ENCODE results near the gene P2RX6.

The P2RX6 gene

DNA sequence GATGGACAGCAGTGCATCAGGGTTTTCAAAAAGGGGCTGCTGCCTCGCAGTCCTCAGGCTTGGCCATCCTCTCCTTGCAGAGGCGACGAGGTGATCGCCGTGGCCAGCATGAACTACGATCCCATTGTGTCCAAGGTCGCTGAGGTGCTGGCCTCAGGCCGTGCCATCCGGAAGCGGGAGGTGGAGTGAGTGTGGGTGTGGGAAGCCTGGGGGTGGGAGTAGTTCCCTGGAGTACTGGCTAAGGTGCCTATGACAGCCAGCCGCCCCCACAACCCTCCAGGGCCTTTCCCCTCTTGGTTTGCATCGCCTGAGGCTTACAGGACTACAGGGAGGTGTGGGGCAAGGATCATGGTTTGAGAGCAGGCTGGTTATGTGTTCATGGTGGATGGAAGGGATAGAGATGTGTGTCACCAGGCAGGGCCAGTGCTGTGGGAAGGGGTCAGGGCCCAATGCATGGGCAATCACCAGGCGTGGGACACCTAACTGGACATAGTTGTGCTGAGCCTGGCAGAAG is 35.0 kb upstream of the P2RX6 start:
- no peaks in the 10 kb centered on the region for H4K20me1 ChIP-seq (ENCODE audit: insufficient read depth)
- no peaks in the 10 kb centered on the region for H3K36me3 ChIP-seq (ENCODE audit: insufficient read depth)
- peaks cover 18% of the 10 kb centered on the region for H3K4me1 ChIP-seq (ENCODE audit: low read depth, poor library complexity, severe bottlenecking)
- no peaks in the 10 kb centered on the region for H3K79me2 ChIP-seq (ENCODE audit: insufficient read depth, low read depth)
- H3K27ac ChIP-seq, result no peak overlapping the region
- H3K4me2 ChIP-seq, result no peak overlapping the region
- H2AFZ ChIP-seq (ENCODE audit: low read depth), result no peak overlapping the region
- no peak overlapping the region for H3K9ac ChIP-seq
- peaks cover 22% of the 10 kb centered on the region; the same call in 1 of the 2 replicates for H3K27me3 ChIP-seq (ENCODE audit: insufficient read depth, low read depth)
- no peak overlapping the region for H3K4me3 ChIP-seq (IDR thresholded peaks at IDR 0.05; ENCODE audit: insufficient read depth, low read depth, low read length)
- TF ChIP-seq, protein P1, sequence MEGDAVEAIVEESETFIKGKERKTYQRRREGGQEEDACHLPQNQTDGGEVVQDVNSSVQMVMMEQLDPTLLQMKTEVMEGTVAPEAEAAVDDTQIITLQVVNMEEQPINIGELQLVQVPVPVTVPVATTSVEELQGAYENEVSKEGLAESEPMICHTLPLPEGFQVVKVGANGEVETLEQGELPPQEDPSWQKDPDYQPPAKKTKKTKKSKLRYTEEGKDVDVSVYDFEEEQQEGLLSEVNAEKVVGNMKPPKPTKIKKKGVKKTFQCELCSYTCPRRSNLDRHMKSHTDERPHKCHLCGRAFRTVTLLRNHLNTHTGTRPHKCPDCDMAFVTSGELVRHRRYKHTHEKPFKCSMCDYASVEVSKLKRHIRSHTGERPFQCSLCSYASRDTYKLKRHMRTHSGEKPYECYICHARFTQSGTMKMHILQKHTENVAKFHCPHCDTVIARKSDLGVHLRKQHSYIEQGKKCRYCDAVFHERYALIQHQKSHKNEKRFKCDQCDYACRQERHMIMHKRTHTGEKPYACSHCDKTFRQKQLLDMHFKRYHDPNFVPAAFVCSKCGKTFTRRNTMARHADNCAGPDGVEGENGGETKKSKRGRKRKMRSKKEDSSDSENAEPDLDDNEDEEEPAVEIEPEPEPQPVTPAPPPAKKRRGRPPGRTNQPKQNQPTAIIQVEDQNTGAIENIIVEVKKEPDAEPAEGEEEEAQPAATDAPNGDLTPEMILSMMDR (conservative IDR thresholded peaks at IDR 0.05; ENCODE audit: low read depth, low read length), result no peak

DNA sequence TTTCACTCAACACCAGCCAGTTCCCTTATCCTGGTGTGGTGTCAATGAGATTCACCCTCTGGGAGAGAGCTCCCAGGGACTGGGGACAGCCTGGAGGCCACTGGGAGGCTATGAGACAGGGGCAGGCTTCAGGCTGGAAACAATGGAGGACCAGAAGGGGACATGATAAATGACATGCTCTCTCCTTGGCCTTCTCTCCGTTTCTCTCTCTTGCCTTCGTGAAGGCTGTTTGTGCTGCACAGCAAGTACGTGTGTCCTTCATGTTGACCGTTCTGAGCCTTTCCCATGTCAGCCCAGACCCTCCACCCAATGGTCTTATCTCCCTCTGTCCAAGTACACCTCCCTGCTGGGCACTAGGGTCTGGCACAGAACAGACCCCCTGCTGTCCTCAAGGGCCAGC is 34.4 kb upstream of the P2RX6 start:
- Histone ChIP-seq H3K27me3 (ENCODE audit: insufficient read depth, low read depth) (peaks cover 17% of the 10 kb centered on the region; the same call in 1 of the 2 replicates), H3K27ac (no peak overlapping the region), H4K20me1 (ENCODE audit: insufficient read depth) (no peaks in the 10 kb centered on the region), H3K79me2 (ENCODE audit: insufficient read depth, low read depth) (no peaks in the 10 kb centered on the region), H3K4me3 (IDR thresholded peaks at IDR 0.05; ENCODE audit: insufficient read depth, low read depth, low read length) (no peak overlapping the region), H2AFZ (ENCODE audit: low read depth) (no peak overlapping the region), H3K9ac (no peak overlapping the region), H3K4me1 (ENCODE audit: low read depth, poor library complexity, severe bottlenecking) (peaks cover 18% of the 10 kb centered on the region), H3K36me3 (ENCODE audit: insufficient read depth) (no peaks in the 10 kb centered on the region), H3K4me2 (no peak overlapping the region)
- TF ChIP-seq, protein P1 (conservative IDR thresholded peaks at IDR 0.05; ENCODE audit: low read depth, low read length), result no peak

DNA sequence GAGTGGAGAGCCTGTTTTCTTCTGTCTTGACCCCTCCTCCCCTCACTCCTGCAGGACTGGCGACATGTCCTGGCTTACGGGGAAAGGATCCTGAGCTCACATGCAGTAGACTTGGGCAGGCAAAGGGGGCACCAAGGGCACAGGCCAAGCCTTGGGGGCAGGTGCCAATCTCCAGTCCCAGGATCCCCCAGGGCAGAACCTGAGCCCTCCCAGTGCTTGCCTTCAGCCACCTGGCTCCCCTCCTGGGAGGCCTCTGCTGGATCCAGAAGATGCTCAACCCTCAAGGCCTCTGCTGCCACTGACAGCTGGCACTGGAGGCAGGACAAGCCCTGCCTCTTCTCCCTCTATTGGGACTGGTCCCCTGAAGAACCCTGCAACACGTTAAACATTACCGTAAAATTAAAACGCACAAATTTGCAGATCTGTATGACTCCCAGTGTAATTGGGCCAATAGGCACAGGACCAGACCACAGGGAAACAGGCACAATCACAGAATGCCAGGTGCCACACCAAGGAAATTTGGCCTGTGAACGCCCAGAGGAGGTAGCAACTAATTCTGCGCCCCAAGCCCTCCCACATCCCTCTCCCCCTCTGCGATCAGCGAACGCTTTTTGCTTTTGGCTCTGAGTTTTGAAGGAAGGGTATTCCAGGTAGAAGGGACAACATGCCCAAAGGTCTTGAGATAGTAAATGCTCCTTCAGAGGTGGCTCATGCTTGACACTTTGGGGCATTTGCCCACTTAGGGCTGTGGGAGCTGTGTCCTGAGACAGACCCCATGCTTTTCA is 33.8 kb upstream of the P2RX6 start:
- H3K27ac ChIP-seq, result peak overlapping the region; percentile 66

DNA sequence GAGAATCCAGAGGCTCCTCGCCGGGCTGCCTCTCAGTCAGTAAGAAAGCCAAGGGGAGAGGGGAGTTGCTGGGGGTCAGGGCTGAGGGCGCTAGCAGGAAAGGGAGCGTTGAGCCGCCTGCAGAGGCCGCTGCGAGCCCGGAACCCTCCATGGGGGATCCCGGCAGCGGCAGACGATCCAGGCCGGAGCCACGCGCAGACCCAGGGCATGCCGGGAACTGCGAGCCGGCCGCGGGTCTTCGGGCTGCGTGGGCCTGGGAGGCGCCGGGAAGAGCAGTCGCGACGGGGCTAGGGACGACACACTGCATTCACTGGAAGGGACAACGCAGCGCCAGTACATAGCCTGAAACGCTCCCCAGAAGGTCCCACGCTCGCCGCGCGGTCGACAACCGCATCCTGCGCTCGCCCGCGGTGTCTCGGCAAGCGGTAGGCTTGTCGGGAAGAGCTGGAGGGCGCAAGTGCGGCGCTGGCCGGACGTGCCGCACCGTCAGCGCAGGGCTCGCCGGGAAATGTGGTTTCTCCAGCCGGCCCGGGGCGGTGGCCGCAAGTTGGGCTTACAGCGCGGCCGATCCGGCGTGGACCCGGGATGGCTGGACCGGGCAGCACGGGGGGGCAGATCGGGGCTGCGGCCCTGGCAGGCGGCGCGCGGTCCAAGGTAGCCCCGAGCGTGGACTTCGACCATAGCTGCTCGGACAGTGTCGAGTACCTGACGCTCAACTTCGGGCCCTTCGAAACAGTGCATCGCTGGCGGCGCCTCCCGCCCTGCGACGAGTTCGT is 33.0 kb upstream of the P2RX6 start, which contains the start of gene LZTR1:
LZTR1 (plus strand) TSS at position 511 of the 776 bp plus-strand sequence; CDS start at position 586, 75 bp downstream.
- peaks cover 9% of the 10 kb centered on the region; the same call in 1 of the 2 replicates for H3K27me3 ChIP-seq (ENCODE audit: insufficient read depth, low read depth)

More for the DNA sequence above, 33.8 kb upstream of the P2RX6 start:
- Histone ChIP-seq H3K4me1 (ENCODE audit: low read depth, poor library complexity, severe bottlenecking) (peaks cover 18% of the 10 kb centered on the region), H3K79me2 (ENCODE audit: insufficient read depth, low read depth) (no peaks in the 10 kb centered on the region), H3K4me3 (IDR thresholded peaks at IDR 0.05; ENCODE audit: insufficient read depth, low read depth, low read length) (no peak overlapping the region), H3K9ac (peak overlapping the region; percentile 73), H3K4me2 (peak overlapping the region; percentile 96), H3K27me3 (ENCODE audit: insufficient read depth, low read depth) (peaks cover 16% of the 10 kb centered on the region; the same call in 1 of the 2 replicates), H2AFZ (ENCODE audit: low read depth) (peak overlapping the region; percentile 90), H3K36me3 (ENCODE audit: insufficient read depth) (no peaks in the 10 kb centered on the region), H4K20me1 (ENCODE audit: insufficient read depth) (no peaks in the 10 kb centered on the region)
- TF ChIP-seq, protein P1 (conservative IDR thresholded peaks at IDR 0.05; ENCODE audit: low read depth, low read length), result no peak

More for the DNA sequence above, 33.0 kb upstream of the P2RX6 start, which contains the start of gene LZTR1:
- no peaks in the 10 kb centered on the region for H3K36me3 ChIP-seq (ENCODE audit: insufficient read depth)
- no peak within 1 kb of the TSS for H3K4me3 ChIP-seq (IDR thresholded peaks at IDR 0.05; ENCODE audit: insufficient read depth, low read depth, low read length)
- no peaks in the 10 kb centered on the region for H4K20me1 ChIP-seq (ENCODE audit: insufficient read depth)
- no peaks in the 10 kb centered on the region for H3K79me2 ChIP-seq (ENCODE audit: insufficient read depth, low read depth)
- peak within 1 kb of the TSS; percentile 96 for H3K4me2 ChIP-seq
- H3K27ac ChIP-seq, result peak within 1 kb of the TSS; percentile 66
- H3K4me1 ChIP-seq (ENCODE audit: low read depth, poor library complexity, severe bottlenecking), result peaks cover 18% of the 10 kb centered on the region
- TF ChIP-seq, protein P1 (conservative IDR thresholded peaks at IDR 0.05; ENCODE audit: low read depth, low read length), result 0 out of 2 replicates have a peak, but pooled peaks have one; percentile 48
- H3K9ac ChIP-seq, result peak within 1 kb of the TSS; percentile 73
- H2AFZ ChIP-seq (ENCODE audit: low read depth), result peak within 1 kb of the TSS; percentile 90
